Measurements from ENCODE around the gene KCNH5. TPM values are rescaled to one million over a fixed set of nuclear protein-coding genes. Genes with fewer than 3 reads are reported as not detected.

The KCNH5 gene
- total RNA-seq, 1 donor: under 0.01 TPM

DNA sequence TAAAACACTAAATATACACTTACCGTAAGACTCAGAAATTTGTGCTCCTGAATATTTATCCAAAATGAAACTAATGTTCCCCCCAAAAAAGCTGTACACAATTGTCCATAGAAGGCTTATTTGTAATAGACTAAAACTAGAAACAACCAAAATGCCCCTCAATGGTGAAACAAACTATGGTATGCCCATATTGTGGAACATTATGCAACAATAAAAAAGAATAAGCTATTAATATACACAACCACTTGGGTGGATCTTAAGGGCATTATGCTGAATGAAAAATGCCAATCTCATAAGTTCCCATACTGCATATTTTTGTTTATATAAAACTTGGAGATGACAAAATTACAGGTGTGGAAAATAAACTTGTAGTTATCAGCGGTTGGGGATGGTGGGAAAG, 357.4 kb downstream of the KCNH5 start:
- TF ChIP-seq, protein P1, sequence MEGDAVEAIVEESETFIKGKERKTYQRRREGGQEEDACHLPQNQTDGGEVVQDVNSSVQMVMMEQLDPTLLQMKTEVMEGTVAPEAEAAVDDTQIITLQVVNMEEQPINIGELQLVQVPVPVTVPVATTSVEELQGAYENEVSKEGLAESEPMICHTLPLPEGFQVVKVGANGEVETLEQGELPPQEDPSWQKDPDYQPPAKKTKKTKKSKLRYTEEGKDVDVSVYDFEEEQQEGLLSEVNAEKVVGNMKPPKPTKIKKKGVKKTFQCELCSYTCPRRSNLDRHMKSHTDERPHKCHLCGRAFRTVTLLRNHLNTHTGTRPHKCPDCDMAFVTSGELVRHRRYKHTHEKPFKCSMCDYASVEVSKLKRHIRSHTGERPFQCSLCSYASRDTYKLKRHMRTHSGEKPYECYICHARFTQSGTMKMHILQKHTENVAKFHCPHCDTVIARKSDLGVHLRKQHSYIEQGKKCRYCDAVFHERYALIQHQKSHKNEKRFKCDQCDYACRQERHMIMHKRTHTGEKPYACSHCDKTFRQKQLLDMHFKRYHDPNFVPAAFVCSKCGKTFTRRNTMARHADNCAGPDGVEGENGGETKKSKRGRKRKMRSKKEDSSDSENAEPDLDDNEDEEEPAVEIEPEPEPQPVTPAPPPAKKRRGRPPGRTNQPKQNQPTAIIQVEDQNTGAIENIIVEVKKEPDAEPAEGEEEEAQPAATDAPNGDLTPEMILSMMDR (IDR thresholded peaks at IDR 0.05; ENCODE audit: insufficient read depth, low read depth, low read length): no peak
- no peak for DNase-seq (ENCODE audit: low read depth)

DNA sequence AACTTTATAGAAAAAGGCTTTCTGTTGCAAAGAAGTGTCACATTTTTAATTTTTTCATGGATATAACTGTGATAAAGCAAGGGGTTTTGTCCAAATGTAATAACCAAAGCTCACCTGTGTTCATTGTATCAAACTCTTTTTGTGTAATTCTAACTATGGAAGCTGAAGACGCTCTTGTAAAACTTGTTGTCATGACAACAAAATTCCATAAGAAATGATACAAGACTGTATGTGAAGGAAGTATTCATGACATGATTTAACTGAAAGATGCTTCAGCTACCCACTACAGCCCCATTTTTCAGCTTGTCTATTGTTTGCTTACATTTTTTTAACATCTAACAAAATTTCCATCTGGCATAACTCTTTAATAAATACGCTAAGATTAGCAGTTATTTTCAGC, 360.9 kb downstream of the KCNH5 start:
- no peak overlapping the region for H3K4me3 ChIP-seq (ENCODE audit: low read depth, low read length)
- TF ChIP-seq, protein P1 (IDR thresholded peaks at IDR 0.05; ENCODE audit: insufficient read depth, low read depth, low read length): no peak
- DNase-seq (ENCODE audit: low read depth): no peak

More for the DNA sequence above, 357.4 kb downstream of the KCNH5 start:
- no peak overlapping the region for H3K4me3 ChIP-seq (ENCODE audit: low read depth, low read length)

- TF ChIP-seq, protein P1 (IDR thresholded peaks at IDR 0.05; ENCODE audit: insufficient read depth, low read depth, low read length): no peak
- DNase-seq (ENCODE audit: low read depth): no peak
- no peak overlapping the region for H3K4me3 ChIP-seq (ENCODE audit: low read depth, low read length)
Observed at GRCh38 chr14:62682208-62682607, 363.1 kb downstream of the KCNH5 start.

DNA sequence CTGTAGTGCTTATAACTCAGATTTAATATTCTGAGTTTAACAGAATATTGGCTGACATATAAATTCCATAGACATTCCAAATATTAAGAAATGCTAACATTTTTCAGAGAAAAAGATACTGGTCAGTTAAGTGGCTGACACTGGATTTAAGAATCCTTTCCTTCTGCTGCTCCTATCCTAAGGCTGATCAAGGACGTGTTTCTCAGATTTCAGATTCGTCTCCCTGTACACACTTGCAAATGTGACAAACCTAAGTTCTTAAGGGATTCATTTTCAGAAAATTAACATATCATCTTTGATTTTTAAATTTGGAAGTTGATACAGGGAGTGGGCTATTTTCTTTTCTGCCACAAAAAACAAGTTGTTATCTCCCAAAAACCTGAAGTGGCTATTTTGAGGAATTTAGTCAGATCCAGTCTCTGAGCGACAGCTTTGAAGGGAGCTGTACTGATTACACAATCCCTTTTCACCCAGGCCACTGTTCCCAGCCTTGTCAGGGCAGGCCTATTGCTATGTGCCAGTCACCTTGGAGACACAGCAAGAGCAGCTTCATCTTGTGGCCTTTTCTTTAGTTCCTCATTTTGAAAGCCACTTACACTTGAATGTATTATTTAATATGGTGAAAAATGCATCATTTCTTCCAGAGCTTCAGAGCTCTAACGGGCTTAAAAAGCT, 370.6 kb downstream of the KCNH5 start:
- H3K4me3 ChIP-seq (ENCODE audit: low read depth, low read length): no peak overlapping the region
- TF ChIP-seq, protein P1 (IDR thresholded peaks at IDR 0.05; ENCODE audit: insufficient read depth, low read depth, low read length): no peak
- no peak for DNase-seq (ENCODE audit: low read depth)

DNA sequence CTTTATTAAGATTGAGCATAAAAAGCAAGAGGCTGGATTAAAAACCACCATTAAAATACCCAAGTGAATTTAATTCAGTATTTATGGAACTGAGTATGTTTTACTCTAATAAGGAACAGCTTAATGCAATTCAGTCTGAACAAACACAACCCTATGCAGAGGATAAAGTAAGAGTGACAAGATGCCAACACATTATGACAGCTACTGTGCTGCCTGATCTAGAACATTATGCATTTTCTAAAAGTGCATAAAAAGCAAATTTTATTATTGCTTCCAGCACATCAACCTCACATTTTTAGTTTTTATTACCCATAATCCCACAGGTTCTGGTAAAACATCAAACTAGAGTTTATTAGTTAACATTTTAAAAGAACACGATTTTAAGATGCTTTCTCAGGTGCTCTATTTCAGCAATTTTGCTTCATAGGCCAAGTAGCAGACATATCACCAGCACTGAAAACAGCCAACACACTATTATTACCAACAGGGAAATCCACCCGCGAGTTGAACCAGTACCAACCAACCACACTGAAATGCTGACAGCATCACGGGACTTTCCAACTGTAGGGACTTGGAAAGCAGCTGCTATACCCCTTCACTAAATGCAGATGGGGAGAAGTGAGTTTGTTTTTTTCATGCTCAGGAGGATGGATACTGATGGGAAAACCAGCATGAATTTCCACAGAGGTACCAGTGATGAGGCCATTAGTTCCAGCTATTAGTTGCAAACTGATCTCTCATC, 372.1 kb downstream of the KCNH5 start:
- TF ChIP-seq, protein P1 (IDR thresholded peaks at IDR 0.05; ENCODE audit: insufficient read depth, low read depth, low read length): no peak
- no peak for DNase-seq (ENCODE audit: low read depth)
- no peak overlapping the region for H3K4me3 ChIP-seq (ENCODE audit: low read depth, low read length)

GRCh38 chr14:62670526-62670925, 374.7 kb downstream of the KCNH5 start:
- TF ChIP-seq, protein P1 (IDR thresholded peaks at IDR 0.05; ENCODE audit: insufficient read depth, low read depth, low read length): no peak
- no peak for DNase-seq (ENCODE audit: low read depth)
- H3K4me3 ChIP-seq (ENCODE audit: low read depth, low read length): no peak overlapping the region

All from fibroblast of villous mesenchyme (primary cell).